GM23248 (cell line): ENCODE measurements around the gene ADAMTS7.

Experiments used
- EZH2 ChIP-seq: fragments of 200-600 bp; sonication (generic); IDR thresholded peaks from 2 replicates; pipeline ENCODE4 v1.6.1; 2018; ENCODE audit warnings: antibody characterized with exemption, mild to moderate bottlenecking; ENCODE audit not compliant: insufficient read depth, poor library complexity, severe bottlenecking
- EZH2phosphoT487 ChIP-seq: fragments of 200-600 bp; sonication (generic); IDR thresholded peaks from 2 replicates; pipeline ENCODE4 v1.6.1; 2018; ENCODE audit warnings: antibody characterized with exemption, moderate library complexity, mild to moderate bottlenecking, low read depth; ENCODE audit not compliant: insufficient read depth

DNA sequence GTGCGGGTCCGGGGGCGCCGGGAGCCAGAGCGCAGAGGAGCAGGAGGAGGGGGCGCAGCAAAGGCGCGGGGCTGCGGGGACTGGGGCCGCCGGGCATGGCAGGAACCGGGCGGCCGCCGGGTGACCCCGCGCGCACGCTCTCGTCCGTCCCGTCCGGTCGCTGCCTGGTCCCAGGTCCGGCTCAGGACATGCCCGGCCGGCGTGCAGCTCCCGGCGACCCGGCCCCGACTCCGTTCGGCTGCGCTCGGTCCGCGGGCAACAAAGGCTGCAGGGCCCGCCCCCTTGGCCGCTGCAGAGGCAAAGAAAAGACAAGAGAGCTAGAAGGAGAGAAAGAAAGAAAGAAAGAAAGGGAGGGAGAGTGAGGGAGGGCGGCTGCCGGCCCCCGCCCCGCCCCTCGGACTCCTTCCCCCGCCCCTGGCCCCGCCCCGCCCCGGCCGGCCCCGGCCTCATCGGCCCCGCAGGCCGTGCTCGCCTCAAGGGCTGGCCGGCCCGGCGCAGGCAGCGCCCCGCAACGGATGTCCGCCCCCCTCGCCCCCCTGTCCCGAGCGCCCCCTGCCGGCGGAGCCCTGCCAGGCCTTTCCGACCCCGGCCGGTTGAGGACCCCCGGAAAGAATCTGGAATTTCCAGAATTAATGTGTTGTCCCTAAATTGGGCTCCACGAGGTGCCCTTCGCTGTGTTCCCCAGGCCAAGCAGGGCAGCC, at the start of gene ADAMTS7:
- no peak for TF ChIP-seq EZH2
- no peak for TF ChIP-seq EZH2phosphoT487
